K562 (cell line): ENCODE measurements around the gene ADCY5.

Experiments used
- CBX1 ChIP-seq: sonication (generic); IDR thresholded peaks from 2 replicates; pipeline ENCODE4 v1.6.1; 2016; ENCODE audit warnings: antibody characterized with exemption, low read depth, mild to moderate bottlenecking
- CBX5 ChIP-seq: IDR thresholded peaks from 2 replicates; pipeline ENCODE4 v1.6.1; 2014; ENCODE audit warnings: low read depth, borderline replicate concordance
- RUNX1 ChIP-seq: sonication (generic); IDR thresholded peaks from 2 replicates; pipeline ENCODE4 v1.6.1; 2016; ENCODE audit warnings: antibody characterized with exemption, low read depth
- SIN3A ChIP-seq, 2 experiments: fragments of 150-350 bp in 1 of 2; IDR thresholded peaks; 2 replicates each; pipeline ENCODE4 v1.6.1; 2011 to 2016; ENCODE audit warnings: borderline replicate concordance in 2 of 2, low read depth in 2 of 2, low read length in 2 of 2, mild to moderate bottlenecking in 2 of 2, moderate library complexity in 2 of 2; ENCODE audit not compliant: control insufficient read depth in 1 of 2
- TF ChIP-seq, protein P1 (sequence below): fragments of 250-450 bp; sonication (Bioruptor Pico); IDR thresholded peaks from 2 replicates; pipeline ENCODE4 v1.8.0; 2021; ENCODE audit warnings: moderate library complexity, mild to moderate bottlenecking, inconsistent platforms

DNA sequence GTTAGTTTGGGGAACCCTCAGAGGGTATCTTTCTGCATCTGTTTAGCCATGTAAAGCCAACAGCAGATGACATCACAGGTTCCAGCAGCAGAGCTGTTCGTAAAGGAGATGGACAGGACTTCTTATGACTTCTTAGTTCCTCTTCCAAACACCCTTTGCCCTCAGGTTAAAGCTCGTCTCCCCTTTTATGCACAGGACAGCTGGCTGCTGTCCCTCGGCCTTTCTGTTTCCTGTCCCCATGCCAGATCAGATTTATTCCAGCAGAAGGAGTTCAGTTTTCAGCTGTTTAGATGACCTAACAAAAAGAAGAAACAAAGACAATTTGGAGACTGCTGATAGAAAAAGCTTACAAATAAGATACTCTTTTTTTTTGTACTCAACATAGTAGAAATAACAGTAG is 202.0 kb downstream of the ADCY5 start:
- TF ChIP-seq CBX1: no peak
- TF ChIP-seq CBX5: no peak
- TF ChIP-seq, protein P1, sequence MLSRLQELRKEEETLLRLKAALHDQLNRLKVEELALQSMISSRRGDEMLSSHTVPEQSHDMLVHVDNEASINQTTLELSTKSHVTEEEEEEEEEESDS: no peak
- TF ChIP-seq RUNX1: no peak
- no peak for TF ChIP-seq SIN3A (IDR thresholded peaks at IDR 0.05; ENCODE audit: borderline replicate concordance in 2 of 2, control insufficient read depth in 1 of 2, low read depth in 2 of 2, low read length in 2 of 2)
